ENCODE measurements around the gene LRIG1.
A peak's percentile ranks its signal among the peaks of the same experiment; 100 is the strongest.

Gene LRIG1

DNA sequence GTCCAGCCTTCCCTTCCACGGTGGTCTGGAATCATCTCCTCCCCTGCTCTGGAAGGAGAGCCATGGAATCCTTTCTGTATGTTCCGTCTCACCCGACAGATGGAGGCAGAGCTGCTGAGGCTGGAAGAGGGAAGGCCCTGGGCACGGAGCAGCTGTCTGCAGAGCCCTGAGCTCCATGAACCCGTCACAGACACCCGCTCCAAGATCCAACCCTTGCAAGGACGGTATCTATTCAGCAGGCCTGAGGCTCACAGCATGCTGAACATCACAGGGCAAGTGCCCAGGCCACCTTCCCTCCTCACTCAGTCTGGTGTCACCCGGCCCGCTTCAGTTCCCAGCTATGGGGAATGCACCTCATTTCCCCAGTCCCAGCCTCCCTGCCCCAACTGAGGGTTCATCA lies 103.9 kb downstream of the LRIG1 start:
- TF ChIP-seq, protein P1, sequence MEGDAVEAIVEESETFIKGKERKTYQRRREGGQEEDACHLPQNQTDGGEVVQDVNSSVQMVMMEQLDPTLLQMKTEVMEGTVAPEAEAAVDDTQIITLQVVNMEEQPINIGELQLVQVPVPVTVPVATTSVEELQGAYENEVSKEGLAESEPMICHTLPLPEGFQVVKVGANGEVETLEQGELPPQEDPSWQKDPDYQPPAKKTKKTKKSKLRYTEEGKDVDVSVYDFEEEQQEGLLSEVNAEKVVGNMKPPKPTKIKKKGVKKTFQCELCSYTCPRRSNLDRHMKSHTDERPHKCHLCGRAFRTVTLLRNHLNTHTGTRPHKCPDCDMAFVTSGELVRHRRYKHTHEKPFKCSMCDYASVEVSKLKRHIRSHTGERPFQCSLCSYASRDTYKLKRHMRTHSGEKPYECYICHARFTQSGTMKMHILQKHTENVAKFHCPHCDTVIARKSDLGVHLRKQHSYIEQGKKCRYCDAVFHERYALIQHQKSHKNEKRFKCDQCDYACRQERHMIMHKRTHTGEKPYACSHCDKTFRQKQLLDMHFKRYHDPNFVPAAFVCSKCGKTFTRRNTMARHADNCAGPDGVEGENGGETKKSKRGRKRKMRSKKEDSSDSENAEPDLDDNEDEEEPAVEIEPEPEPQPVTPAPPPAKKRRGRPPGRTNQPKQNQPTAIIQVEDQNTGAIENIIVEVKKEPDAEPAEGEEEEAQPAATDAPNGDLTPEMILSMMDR (conservative IDR thresholded peaks at IDR 0.05; ENCODE audit: low read length): no peak
- no peak overlapping the region for H3K4me3 ChIP-seq (ENCODE audit: low read length)
- no peak for DNase-seq (ENCODE audit: low read depth)

DNA sequence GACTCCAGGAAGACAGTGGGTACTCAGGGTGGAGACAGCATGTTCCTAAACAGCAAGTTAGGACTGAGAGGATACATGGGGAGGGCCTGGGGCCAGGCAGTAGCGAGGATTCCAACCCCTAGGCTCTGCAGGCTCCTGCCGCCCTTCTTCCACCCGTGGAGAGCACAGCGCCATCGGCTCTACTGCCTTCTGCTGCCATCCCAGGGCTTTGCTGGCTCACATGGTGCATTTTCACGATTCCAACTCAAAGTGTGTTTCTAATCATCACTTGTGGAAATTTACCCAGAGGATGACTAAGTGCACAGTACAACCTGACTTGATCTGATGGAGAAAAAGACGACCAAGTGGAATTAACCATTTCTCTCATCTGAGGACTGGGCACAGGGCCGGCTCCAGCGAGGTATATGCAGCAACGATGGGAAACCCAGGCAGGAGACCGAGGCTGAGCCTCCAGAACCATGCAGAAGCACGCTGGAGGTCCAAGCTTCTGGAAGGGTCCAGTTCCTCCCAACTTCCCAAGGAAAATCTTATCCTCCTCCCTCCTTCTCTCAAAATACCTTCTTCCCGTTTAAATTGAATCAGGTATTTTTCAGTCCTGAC lies 104.6 kb downstream of the LRIG1 start:
- peak; percentile 55 for DNase-seq (ENCODE audit: low read depth)
- no peak overlapping the region for H3K4me3 ChIP-seq (ENCODE audit: low read length)
- TF ChIP-seq, protein P1 (conservative IDR thresholded peaks at IDR 0.05; ENCODE audit: low read length): no peak

GRCh38 chr3:66395635-66396034 lies 105.2 kb downstream of the LRIG1 start:
- no peak overlapping the region for H3K4me3 ChIP-seq (ENCODE audit: low read length)
- TF ChIP-seq, protein P1 (conservative IDR thresholded peaks at IDR 0.05; ENCODE audit: low read length): no peak
- DNase-seq (ENCODE audit: low read depth): no peak

DNA sequence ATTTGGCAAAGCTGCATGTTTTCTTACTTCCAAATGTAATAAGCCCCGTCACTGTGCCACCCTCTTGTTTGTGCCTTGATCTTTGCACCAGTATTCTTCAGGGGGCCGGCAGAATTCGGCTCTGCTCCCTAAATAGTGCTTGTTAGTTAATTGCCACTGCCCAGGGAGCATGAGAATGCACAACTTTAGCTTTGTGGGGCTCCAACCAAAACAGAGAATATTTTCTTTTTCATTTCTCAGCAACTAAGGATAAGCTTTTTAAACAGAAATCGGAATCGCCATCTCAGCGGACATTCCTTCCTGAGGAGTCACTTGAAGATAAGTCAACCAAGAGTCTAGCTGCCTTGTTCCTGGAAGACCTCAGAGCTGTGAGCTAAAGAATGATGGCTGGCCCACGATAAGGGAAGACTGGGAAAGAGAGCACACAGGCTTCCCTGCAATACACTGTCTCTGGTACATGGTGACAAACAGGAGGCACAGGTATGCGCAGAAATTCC lies 106.0 kb downstream of the LRIG1 start:
- H3K4me3 ChIP-seq (ENCODE audit: low read length): no peak overlapping the region
- TF ChIP-seq, protein P1 (conservative IDR thresholded peaks at IDR 0.05; ENCODE audit: low read length): no peak
- peak; percentile 33 for DNase-seq (ENCODE audit: low read depth)

DNA sequence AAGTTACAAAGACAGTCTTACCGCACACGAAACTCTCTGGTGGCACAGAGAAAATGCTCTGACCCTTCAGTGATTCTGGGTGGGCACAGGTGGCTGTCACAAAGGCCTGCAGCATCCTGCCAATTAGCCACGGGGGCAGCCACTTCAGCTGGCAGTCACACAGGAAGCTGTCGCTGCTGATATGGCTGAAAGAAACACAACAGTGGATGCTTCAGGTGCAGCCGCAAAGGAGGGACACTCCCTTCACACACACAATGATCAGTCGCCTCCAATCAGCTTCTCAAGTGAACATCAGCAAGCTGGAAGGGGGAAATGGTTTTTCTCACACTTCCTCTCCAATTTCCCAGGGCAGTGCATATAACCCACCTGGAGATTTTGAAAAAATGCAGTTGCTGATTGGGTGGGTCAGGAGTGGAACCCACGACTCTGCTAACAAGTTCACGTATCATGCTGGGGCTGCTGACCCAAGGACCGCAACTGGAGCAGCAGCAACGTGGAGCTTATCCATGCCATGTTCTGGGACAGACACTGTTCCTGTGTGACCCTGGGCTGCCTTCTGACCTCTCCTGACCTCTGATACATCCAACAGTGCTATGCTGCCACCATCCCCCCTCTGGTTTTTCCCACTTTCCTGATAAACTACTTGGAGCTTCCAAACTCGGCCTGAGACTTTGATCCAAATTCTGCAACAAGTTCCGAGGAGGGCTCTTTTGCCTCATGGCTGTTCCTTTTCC lies 106.6 kb downstream of the LRIG1 start:
- no peak for DNase-seq (ENCODE audit: low read depth)
- H3K4me3 ChIP-seq (ENCODE audit: low read length): no peak overlapping the region
- TF ChIP-seq, protein P1 (conservative IDR thresholded peaks at IDR 0.05; ENCODE audit: low read length): no peak

- DNase-seq (ENCODE audit: low read depth): peak; percentile 74
- TF ChIP-seq, protein P1 (conservative IDR thresholded peaks at IDR 0.05; ENCODE audit: low read length): no peak
- H3K4me3 ChIP-seq (ENCODE audit: low read length): no peak overlapping the region
These were observed 107.4 kb downstream of the LRIG1 start for GRCh38 chr3:66393333-66394005.
